AG04449 (cell line): ENCODE results near the gene RHOC.

ENCODE experiments used
- CTCF ChIA-PET: fragments of 350-600 bp; formaldehyde crosslinking; extraction: SDS; loops from one replicate; lab custom pipeline; 2021; ENCODE audit warnings: antibody characterized with exemption; lab: Yijun Ruan, JAX
- POLR2A ChIA-PET: fragments of 400-600, 350-600 bp; formaldehyde crosslinking; extraction: SDS; loops from one replicate; lab custom pipeline; 2020; ENCODE audit warnings: antibody characterized with exemption, inconsistent platforms; lab: Yijun Ruan, JAX
- DNase-seq: peaks from one replicate; pipeline ENCODE4 v3.0.0-alpha.2; 2010; ENCODE audit warnings: low read depth, low spot score
- H3K4me3 ChIP-seq: 2 replicates; pipeline ENCODE4 v1.5.1; 2011; ENCODE audit warnings: low read depth, mild to moderate bottlenecking, control low read depth, low read length
- CTCF ChIP-seq: IDR thresholded peaks from one replicate; pipeline ENCODE4 v1.5.1; 2011; ENCODE audit warnings: mild to moderate bottlenecking, moderate library complexity, low read length, control low read depth, inconsistent platforms; ENCODE audit not compliant: insufficient read depth; ENCODE audit errors: missing control alignments

RHOC gene

DNA sequence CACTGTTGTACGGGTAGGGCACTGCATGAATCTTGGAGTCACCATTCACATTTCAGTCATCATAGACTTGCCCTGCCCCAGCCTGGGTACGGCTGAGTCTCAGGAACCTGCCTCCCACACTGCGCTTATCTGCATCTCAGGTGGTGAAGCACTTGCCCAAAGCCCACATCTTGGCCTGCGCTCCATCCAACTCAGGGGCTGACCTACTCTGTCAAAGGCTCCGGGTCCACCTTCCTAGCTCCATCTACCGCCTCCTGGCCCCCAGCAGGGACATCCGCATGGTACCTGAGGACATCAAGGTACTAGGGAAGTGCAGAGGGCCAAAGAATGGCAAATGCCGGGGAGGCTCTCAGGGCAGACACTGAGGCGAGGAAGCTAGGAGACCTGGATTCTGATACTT is 11.7 kb downstream of the RHOC start:
- ChIA-PET POLR2A (interaction anchor here (1.0 kb wide), 1 partner anchor 10 kb away, joined by 3 read pairs; no protein-coding TSS in a partner anchor), CTCF (no interaction called here)
- no peak overlapping the region for H3K4me3 ChIP-seq
- no peak for DNase-seq
- no peak for TF ChIP-seq CTCF

DNA sequence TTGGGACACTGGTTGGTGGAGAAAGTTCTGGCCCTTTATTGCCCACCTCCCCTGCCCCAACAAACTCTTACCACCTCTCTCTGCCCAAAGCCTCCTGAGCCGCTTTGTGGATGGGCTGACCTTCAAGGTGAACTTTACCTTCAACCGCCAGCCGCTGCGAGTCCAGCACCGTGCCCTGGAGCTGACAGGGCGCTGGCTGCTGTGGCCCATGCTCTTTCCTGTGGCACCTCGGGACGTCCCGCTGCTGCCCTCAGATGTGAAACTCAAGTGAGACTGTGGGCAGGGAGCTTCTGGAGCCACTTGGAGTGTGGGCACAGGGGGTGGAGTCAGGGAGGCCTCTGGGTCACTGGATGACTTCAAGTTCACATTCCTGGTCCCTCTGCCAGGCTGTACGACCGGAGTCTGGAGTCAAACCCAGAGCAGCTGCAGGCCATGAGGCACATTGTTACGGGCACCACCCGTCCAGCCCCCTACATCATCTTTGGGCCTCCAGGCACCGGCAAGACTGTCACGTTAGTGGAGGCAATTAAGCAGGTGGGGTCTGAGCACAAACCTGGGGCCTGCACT is 12.5 kb downstream of the RHOC start:
- no peak for DNase-seq
- ChIA-PET POLR2A (interaction anchor here (1.1 kb wide), 1 partner anchor 10 kb away, joined by 4 read pairs; no protein-coding TSS in a partner anchor), CTCF (interaction anchor here (0.8 kb wide), 1 partner anchor 22 kb away, joined by 3 read pairs; no protein-coding TSS in a partner anchor)
- H3K4me3 ChIP-seq = no peak overlapping the region
- TF ChIP-seq CTCF = no peak

GRCh38 chr1:112693821-112694220 is 13.1 kb downstream of the RHOC start:
- DNase-seq = no peak
- ChIA-PET POLR2A (interaction anchor here (1.1 kb wide), 1 partner anchor 11 kb away, joined by 4 read pairs; no protein-coding TSS in a partner anchor), CTCF (interaction anchor here (0.8 to 1.3 kb wide), 2 partner anchors 22 to 23 kb away, joined by 3 read pairs; no protein-coding TSS in a partner anchor)
- TF ChIP-seq CTCF = no peak
- no peak overlapping the region for H3K4me3 ChIP-seq

GRCh38 chr1:112692681-112693080 is 14.2 kb downstream of the RHOC start:
- no peak for DNase-seq
- CTCF ChIA-PET = no interaction called here
- POLR2A ChIA-PET = interaction anchor here (1.0 kb wide), 1 partner anchor 12 kb away, joined by 4 read pairs; no protein-coding TSS in a partner anchor
- TF ChIP-seq CTCF = no peak
- H3K4me3 ChIP-seq = no peak overlapping the region

GRCh38 chr1:112689842-112690237 is 17.1 kb downstream of the RHOC start:
- no peak for TF ChIP-seq CTCF
- DNase-seq = no peak
- no peak overlapping the region for H3K4me3 ChIP-seq
- ChIA-PET CTCF (interaction anchor here (1.0 to 1.8 kb wide), 4 partner anchors 15 to 188 kb away, joined by 3 to 4 read pairs (median 4); partner anchors contain the start of gene MOV10), POLR2A (interaction anchor here (0.5 to 2.1 kb wide), 2 partner anchors 10 to 70 kb away, joined by 4 to 9 read pairs; partner anchors contain the start of gene CAPZA1)

DNA sequence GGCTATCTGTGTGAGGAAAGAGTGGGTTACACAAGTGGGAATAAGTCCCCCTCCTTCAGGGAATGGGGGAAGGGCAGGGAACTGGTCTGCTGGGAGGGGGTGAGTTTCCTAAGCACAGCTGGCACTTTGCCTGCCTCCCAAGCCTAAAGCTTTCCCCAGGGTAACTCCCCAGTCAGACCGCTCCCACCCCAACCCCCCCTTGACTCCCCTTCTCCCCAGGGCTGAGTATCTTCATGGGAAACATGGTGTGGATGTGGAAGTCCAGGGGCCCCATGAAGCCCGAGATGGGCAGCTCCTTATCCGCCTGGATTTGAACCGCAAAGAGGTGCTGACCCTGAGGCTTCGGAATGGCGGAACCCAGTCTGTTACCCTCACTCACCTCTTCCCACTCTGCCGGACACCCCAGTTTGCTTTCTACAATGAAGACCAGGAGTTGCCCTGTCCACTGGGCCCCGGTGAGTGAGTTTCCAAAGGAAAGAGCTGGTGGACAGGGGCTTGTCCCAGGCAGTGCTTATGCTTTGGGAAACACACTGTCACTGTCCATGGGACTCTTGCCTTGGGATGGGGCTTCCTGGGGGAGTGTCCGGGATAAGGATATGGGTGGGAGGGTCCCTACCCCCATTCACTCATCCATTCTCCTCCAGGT is 17.6 kb downstream of the RHOC start:
- no peak overlapping the region for H3K4me3 ChIP-seq
- CTCF ChIA-PET = interaction anchor here (1.0 to 1.8 kb wide), 3 partner anchors 15 to 188 kb away, joined by 3 to 4 read pairs (median 4); partner anchors contain the start of gene MOV10
- POLR2A ChIA-PET = interaction anchor here (2.1 kb wide), 1 partner anchor 10 kb away, joined by 9 read pairs; no protein-coding TSS in a partner anchor
- no peak for DNase-seq
- TF ChIP-seq CTCF = no peak
